Upper lobe of left lung (tissue), 4 donors: ENCODE results near the gene CHRND.

Experiments used
- CTCF ChIP-seq, 6 experiments: fragments of 450-650 bp in 4 of 6; fragments of 200-600 bp in 2 of 6; sonication (generic) in 2 of 6; IDR thresholded peaks; one replicate each; pipeline ENCODE4 v1.5.1; 2016 to 2019; ENCODE audit warnings: antibody characterized with exemption in 6 of 6
- POLR2A ChIP-seq, 4 donors: fragments of 450-650 bp; IDR thresholded peaks; one replicate each; pipeline ENCODE4 v1.5.1; 2016 to 2017; ENCODE audit warnings: antibody characterized with exemption in 4 of 4, mild to moderate bottlenecking in 2 of 4
- POLR2AphosphoS5 ChIP-seq, 2 donors: sonication (generic); formaldehyde crosslinking; IDR thresholded peaks; one replicate each; pipeline ENCODE4 v1.5.1; 2017; ENCODE audit warnings: antibody characterized with exemption in 2 of 2

- TF ChIP-seq CTCF (IDR thresholded peaks at IDR 0.05) (no peak), POLR2A (IDR thresholded peaks at IDR 0.05) (no peak), POLR2AphosphoS5 (IDR thresholded peaks at IDR 0.05) (no peak)
Observed at GRCh38 chr2:232488097-232488711, 37.8 kb upstream of the CHRND start.
